ENCODE data around the gene EGFL6. TPM values are rescaled to one million over a fixed set of nuclear protein-coding genes. Genes with fewer than 3 reads are reported as not detected.

The EGFL6 gene
- polyA plus RNA-seq, 1 donor from 2014 or later = 0.36 TPM

- no peaks in the 10 kb centered on the region for H3K9me3 ChIP-seq (ENCODE audit: low read length)
- no peaks in the 10 kb centered on the region for H4K20me1 ChIP-seq (ENCODE audit: insufficient read depth)
- H3K4me2 ChIP-seq (ENCODE audit: low read length) = no peak overlapping the region
- H3K79me2 ChIP-seq (replicated peaks; ENCODE audit: insufficient read depth, low read length) = no peaks in the 10 kb centered on the region
- no peaks in the 10 kb centered on the region for H3K36me3 ChIP-seq (ENCODE audit: insufficient read depth, low read length)
- H3K9ac ChIP-seq (ENCODE audit: low read length) = no peak overlapping the region
- H3F3A ChIP-seq (ENCODE audit: insufficient read depth, low read length, poor library complexity, severe bottlenecking) = no peaks in the 10 kb centered on the region
- TF ChIP-seq TAF1 (IDR thresholded peaks at IDR 0.05; ENCODE audit: low read depth) (no peak), CTCF (IDR thresholded peaks at IDR 0.05; ENCODE audit: poor library complexity, severe bottlenecking) (no peak), SMC3 (conservative IDR thresholded peaks at IDR 0.05; ENCODE audit: poor library complexity) (no peak), POLR2AphosphoS5 (IDR thresholded peaks at IDR 0.05) (no peak)
- H2AFZ ChIP-seq (ENCODE audit: low read depth, low read length) = no peak overlapping the region
- H3K4me3 ChIP-seq (ENCODE audit: low read length) = no peak overlapping the region
- H3K9me2 ChIP-seq (ENCODE audit: insufficient read depth, low read length) = no peaks in the 10 kb centered on the region
- no peak overlapping the region for H3K27ac ChIP-seq (ENCODE audit: low read length)
- no peaks in the 10 kb centered on the region for H3K27me3 ChIP-seq (ENCODE audit: insufficient read depth, low read depth, low read length)
Observed at GRCh38 chrX:13533726-13534125, 35.7 kb upstream of the EGFL6 start.

GRCh38 chrX:13535376-13536165, 33.8 kb upstream of the EGFL6 start:
- no peaks in the 10 kb centered on the region for H3K27me3 ChIP-seq (ENCODE audit: insufficient read depth, low read depth, low read length)
- TF ChIP-seq TAF1 (IDR thresholded peaks at IDR 0.05; ENCODE audit: low read depth) (no peak), SMC3 (conservative IDR thresholded peaks at IDR 0.05; ENCODE audit: poor library complexity) (no peak), RAD21 (conservative IDR thresholded peaks at IDR 0.05) (no peak), MXI1 (conservative IDR thresholded peaks at IDR 0.05; ENCODE audit: poor library complexity, severe bottlenecking) (no peak), EP300 (conservative IDR thresholded peaks at IDR 0.05; ENCODE audit: poor library complexity, severe bottlenecking) (no peak)
- H3K9ac ChIP-seq (ENCODE audit: low read length) = no peak overlapping the region
- no peaks in the 10 kb centered on the region for H3F3A ChIP-seq (ENCODE audit: insufficient read depth, low read length, poor library complexity, severe bottlenecking)
- no peak overlapping the region for H3K4me2 ChIP-seq (ENCODE audit: low read length)
- no peaks in the 10 kb centered on the region for H3K36me3 ChIP-seq (ENCODE audit: insufficient read depth, low read length)
- no peak overlapping the region for H3K27ac ChIP-seq (ENCODE audit: low read length)
- H3K79me2 ChIP-seq (replicated peaks; ENCODE audit: insufficient read depth, low read length) = no peaks in the 10 kb centered on the region
- no peak overlapping the region for H2AFZ ChIP-seq (ENCODE audit: low read depth, low read length)
- no peaks in the 10 kb centered on the region for H3K9me3 ChIP-seq (ENCODE audit: low read length)
- H4K20me1 ChIP-seq (ENCODE audit: insufficient read depth) = no peaks in the 10 kb centered on the region
- no peaks in the 10 kb centered on the region for H3K9me2 ChIP-seq (ENCODE audit: insufficient read depth, low read length)
- no peak overlapping the region for H3K4me3 ChIP-seq (ENCODE audit: low read length)

- TF ChIP-seq REST (IDR thresholded peaks at IDR 0.05; ENCODE audit: borderline replicate concordance) (no peak), EP300 (conservative IDR thresholded peaks at IDR 0.05; ENCODE audit: poor library complexity, severe bottlenecking) (no peak), RAD21 (conservative IDR thresholded peaks at IDR 0.05) (no peak), TAF1 (IDR thresholded peaks at IDR 0.05; ENCODE audit: low read depth) (no peak), MXI1 (conservative IDR thresholded peaks at IDR 0.05; ENCODE audit: poor library complexity, severe bottlenecking) (no peak), CTCF (IDR thresholded peaks at IDR 0.05; ENCODE audit: poor library complexity, severe bottlenecking) (no peak), POLR2AphosphoS5 (IDR thresholded peaks at IDR 0.05) (no peak), SMC3 (conservative IDR thresholded peaks at IDR 0.05; ENCODE audit: poor library complexity) (no peak), EZH2 (IDR thresholded peaks at IDR 0.05; ENCODE audit: borderline replicate concordance, insufficient read depth, low read length, poor library complexity, severe bottlenecking) (no peak)
Observed at GRCh38 chrX:13536551-13536950, 32.9 kb upstream of the EGFL6 start.

More at GRCh38 chrX:13536551-13536950, 32.9 kb upstream of the EGFL6 start:
- H3K79me2 ChIP-seq (replicated peaks; ENCODE audit: insufficient read depth, low read length) = no peaks in the 10 kb centered on the region
- no peak overlapping the region for H3K27ac ChIP-seq (ENCODE audit: low read length)
- no peaks in the 10 kb centered on the region for H3K36me3 ChIP-seq (ENCODE audit: insufficient read depth, low read length)
- H3K4me2 ChIP-seq (ENCODE audit: low read length) = no peak overlapping the region
- no peaks in the 10 kb centered on the region for H3K27me3 ChIP-seq (ENCODE audit: insufficient read depth, low read depth, low read length)
- no peak overlapping the region for H2AFZ ChIP-seq (ENCODE audit: low read depth, low read length)
- no peaks in the 10 kb centered on the region for H4K20me1 ChIP-seq (ENCODE audit: insufficient read depth)
- H3K4me3 ChIP-seq (ENCODE audit: low read length) = no peak overlapping the region
- no peaks in the 10 kb centered on the region for H3K9me2 ChIP-seq (ENCODE audit: insufficient read depth, low read length)
- H3K9ac ChIP-seq (ENCODE audit: low read length) = no peak overlapping the region
- H3K9me3 ChIP-seq (ENCODE audit: low read length) = no peaks in the 10 kb centered on the region
- H3F3A ChIP-seq (ENCODE audit: insufficient read depth, low read length, poor library complexity, severe bottlenecking) = no peaks in the 10 kb centered on the region
